ENCODE results near the gene NLGN1.

The NLGN1 gene

DNA sequence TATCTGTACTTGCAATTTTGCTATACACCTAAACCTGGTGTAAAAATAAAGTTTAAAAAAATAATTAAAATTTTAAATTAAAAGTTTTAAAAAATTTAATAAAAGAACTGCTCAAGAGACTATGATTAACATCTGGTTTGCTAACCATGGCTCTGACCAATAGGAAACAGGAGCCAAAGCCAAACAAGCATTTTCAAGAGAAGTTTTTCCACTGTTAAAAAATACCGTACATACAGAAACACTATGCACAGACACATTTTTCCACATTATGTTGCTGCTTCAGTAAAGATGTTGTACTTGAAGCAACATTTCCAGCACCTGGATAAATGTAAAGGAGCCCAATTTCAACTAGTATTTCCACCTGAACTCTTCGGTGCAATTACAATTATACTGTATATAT lies 917.7 kb downstream of the NLGN1 start:
- no peak for DNase-seq
- in situ Hi-C loops (cut with MboI; ENCODE audit: low pct_unique_long_range_greater_than_20kb, low sequenced_read_pairs): no loop called here

GRCh38 chr3:174317005-174317404 lies 919.5 kb downstream of the NLGN1 start:
- no peak for DNase-seq
- in situ Hi-C loops (cut with MboI; ENCODE audit: low pct_unique_long_range_greater_than_20kb, low sequenced_read_pairs): no loop called here

DNA sequence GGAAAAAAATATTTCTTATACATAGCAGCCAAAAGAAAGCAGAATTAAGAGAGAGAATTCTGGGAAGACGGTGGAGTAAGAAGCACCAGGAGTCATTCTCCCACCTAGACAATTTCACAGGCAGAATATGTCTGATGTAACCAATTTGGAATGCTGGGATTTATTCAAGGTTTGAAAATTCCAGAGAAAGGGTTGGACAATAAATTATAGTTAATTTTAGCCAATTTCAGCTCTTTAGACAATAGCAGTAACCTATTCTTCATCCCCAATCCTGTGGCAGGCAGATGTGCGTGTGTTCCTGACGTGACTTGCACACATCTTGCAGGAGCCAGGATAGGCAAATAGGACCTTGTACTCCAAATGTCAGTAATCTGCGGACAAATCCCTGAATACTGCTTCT lies 920.6 kb downstream of the NLGN1 start:
- in situ Hi-C loops (cut with MboI; ENCODE audit: low pct_unique_long_range_greater_than_20kb, low sequenced_read_pairs): no loop called here
- DNase-seq: no peak

DNA sequence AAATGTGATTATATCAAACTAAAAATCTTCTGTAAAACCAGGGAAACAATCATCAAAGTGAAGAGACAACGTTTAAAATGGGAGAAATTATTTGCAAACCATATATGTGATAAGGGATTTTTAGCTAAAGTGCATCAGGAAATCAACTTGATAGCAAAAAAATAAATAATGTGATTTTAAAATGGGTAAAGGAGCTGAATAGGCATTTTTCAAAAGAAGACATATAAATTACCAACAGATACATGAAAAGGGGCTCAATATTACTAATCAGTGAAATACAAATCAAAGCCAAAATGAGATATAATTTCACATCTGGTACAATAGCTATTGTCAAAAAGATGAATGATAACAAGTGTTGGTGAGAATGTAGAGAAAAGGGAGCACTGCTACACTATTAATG lies 924.0 kb downstream of the NLGN1 start:
- no peak for DNase-seq
- in situ Hi-C loops (cut with MboI; ENCODE audit: low pct_unique_long_range_greater_than_20kb, low sequenced_read_pairs): no loop called here

DNA sequence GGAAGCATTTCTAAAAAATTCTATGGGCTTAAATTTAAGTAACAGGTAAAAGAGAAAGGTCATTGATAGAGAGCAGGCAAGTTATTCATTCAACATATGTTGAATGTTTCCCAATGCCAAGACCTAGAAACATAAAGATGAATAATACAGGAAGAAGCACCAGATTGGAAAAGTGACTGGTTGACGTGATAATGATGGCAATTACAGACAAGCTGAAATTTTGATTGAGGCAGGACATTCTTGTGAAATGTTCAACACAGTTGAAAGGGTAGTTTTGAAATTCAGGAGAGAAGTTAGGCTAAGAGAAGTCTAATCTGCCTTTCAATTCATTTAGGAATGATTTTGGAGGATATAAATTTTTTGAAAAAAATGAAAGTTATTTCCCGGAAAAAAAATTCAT lies 925.2 kb downstream of the NLGN1 start:
- DNase-seq: no peak
- in situ Hi-C loops (cut with MboI; ENCODE audit: low pct_unique_long_range_greater_than_20kb, low sequenced_read_pairs): no loop called here

GRCh38 chr3:174325171-174325570 lies 927.6 kb downstream of the NLGN1 start:
- in situ Hi-C loops (cut with MboI; ENCODE audit: low pct_unique_long_range_greater_than_20kb, low sequenced_read_pairs): no loop called here
- no peak for DNase-seq

DNA sequence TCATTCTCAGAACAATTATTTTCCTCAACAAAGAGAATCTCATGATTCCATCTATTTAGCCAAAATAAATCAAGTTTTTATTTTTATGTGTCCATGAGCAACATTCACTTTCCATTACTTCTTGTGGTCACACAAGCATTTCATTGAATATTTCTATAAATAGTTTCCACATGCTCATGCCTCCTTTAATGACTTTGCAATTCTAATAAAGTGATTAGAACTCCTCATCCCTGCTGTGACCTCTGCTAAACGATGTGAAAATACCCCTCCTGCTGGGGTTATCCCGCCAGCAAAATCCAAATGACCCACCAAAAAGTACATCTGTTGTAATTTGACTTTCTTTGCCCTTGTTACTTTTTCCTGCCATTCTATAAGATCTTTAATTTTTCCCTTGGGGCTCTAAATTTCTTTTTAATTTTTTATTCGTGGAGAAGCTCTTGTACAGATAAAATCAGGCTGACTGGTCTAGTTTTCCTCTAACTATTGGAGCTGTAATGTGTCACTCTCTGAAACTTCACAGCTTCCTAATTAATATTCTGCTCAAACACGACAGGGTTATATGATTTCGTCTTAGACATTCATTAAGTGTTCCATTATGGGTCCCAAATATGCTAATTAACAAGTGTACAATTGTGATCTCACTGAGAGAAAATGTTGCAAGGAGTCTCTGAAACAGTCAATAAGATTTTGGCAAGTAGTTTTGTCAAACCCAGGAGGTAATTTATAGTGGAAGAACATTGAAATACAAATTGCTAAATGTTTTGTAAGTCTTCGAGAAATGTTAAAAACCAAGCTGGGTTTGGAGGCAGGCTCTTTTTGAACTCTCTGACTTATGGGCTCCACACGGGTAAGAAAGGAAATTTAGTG lies 928.5 kb downstream of the NLGN1 start:
- DNase-seq: no peak
- in situ Hi-C loops (cut with MboI; ENCODE audit: low pct_unique_long_range_greater_than_20kb, low sequenced_read_pairs): no loop called here

DNA sequence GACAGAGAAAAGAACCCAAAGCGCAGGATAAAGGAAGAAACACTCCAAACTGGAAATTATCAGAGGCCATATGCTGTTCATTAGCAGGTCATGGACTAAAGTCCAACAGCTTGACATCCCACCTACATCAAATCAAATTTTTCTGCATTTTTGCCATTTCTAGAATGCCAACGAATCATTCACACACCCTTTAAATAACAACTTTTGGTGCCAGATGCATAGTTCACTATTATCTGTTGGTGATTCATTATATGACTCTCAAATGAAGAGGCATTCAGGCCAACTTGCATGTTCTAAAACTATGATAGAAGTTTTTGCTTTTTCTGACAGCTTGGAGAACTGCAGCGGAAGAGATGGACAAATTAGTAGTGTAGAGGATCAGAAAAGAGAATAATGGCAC lies 931.8 kb downstream of the NLGN1 start:
- no peak for DNase-seq
- in situ Hi-C loops (cut with MboI; ENCODE audit: low pct_unique_long_range_greater_than_20kb, low sequenced_read_pairs): no loop called here

DNA sequence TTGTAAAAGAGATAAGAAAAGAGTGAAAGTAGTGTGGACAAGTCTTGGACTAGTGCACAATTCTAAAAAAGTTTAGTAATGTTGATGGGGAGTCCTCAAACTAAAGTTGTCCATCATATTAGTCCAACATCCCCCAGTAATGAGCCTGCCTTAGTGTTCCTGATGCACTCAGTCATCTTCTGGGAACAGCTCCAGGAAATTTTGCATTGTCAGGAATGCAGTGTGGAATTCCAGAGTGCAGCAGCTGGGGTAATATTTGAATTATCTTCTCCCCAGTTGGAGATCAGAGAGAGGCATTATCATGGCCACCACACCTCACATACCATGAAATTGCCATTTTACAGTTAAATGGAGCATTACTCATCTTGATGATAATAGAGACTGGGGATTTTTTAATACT lies 932.8 kb downstream of the NLGN1 start:
- in situ Hi-C loops (cut with MboI; ENCODE audit: low pct_unique_long_range_greater_than_20kb, low sequenced_read_pairs): no loop called here
- no peak for DNase-seq

- in situ Hi-C loops (cut with MboI; ENCODE audit: low pct_unique_long_range_greater_than_20kb, low sequenced_read_pairs): no loop called here
- peak; percentile 58 for DNase-seq
These were observed 933.7 kb downstream of the NLGN1 start for GRCh38 chr3:174331095-174331800.

DNA sequence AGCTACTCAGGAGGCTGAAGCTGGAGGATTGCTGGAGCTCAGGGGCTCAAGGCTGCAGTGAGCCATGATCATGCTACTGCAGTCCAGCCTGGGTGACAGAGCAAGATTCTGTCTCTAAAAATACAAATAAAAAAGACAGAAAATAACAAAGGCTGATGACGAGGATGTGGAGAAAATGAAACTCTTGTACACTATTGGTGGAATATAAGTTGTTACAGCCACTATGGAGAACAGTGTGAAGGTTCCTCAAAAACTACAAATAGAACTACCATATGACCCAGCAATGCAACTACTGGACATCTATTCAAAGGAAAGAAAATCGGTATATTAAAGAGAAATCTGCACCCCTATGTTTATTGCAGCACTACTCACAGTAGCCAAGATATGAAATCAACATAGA lies 934.8 kb downstream of the NLGN1 start:
- DNase-seq: no peak
- in situ Hi-C loops (cut with MboI; ENCODE audit: low pct_unique_long_range_greater_than_20kb, low sequenced_read_pairs): no loop called here

GRCh38 chr3:174333640-174334039 lies 936.1 kb downstream of the NLGN1 start:
- in situ Hi-C loops (cut with MboI; ENCODE audit: low pct_unique_long_range_greater_than_20kb, low sequenced_read_pairs): no loop called here
- DNase-seq: no peak

- in situ Hi-C loops (cut with MboI; ENCODE audit: low pct_unique_long_range_greater_than_20kb, low sequenced_read_pairs): no loop called here
- DNase-seq: no peak
These were observed 936.6 kb downstream of the NLGN1 start for GRCh38 chr3:174334111-174334510.

DNA sequence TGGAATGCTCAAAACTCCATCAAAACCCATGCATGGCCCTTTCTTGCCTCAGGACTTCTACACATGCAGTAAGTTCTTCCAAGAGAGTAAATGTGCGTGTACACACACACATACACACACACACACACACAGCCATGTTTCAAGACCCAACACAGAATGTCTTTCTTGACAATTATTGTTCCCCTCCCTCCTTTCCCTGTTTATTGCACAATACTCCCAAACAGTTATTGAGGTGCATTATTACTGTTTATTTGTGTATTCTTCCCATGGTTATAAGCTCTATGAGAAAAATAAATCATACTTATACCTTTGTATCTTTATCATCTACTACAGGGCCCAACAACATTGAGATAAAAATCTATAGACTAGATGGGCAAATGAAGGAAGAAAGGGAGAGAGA lies 937.8 kb downstream of the NLGN1 start:
- no peak for DNase-seq
- in situ Hi-C loops (cut with MboI; ENCODE audit: low pct_unique_long_range_greater_than_20kb, low sequenced_read_pairs): no loop called here

DNA sequence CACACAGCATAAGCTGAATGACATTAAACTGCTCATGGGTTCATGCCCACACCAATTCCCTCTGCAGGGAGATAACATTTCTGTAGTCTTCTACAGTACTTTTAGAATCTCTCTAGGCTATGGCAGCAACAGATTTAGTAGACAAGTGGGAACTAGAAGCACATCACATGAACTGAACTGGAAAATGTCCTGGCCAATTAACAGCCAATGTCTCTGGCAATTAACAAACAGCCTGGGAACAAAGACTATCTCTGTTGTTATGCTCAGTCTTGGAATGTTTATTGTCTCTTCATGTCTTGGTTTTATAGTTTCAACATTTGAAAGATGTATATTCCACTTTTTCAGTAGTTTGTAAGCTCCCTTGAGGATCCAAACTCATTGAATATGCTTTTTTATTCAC lies 938.4 kb downstream of the NLGN1 start:
- no peak for DNase-seq
- in situ Hi-C loops (cut with MboI; ENCODE audit: low pct_unique_long_range_greater_than_20kb, low sequenced_read_pairs): no loop called here

All from KBM-7 (cell line).